ENCODE data around the gene ALPL.

DNA sequence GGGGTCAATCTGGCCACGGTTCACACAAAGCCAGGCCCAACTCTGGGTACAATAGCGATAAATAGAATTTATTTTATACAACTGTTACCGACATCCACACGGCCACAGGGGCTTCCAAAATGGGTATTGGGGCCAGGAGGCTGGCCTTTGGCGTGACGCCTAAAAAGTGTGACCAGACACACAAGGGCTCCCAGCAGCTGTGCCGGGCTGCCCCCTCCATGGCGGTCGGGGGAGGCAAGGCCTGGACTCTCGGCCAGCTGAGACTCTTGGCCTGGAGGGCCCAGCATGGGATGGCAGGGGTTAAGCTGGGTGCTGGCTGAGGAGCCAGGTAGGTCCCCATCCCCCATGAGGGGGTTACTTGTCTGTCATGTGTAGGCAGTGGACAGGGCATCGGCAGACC lies 87.0 kb downstream of the ALPL start:
- TF ChIP-seq CTCF (conservative IDR thresholded peaks at IDR 0.05 in 1 of 2, IDR thresholded peaks at IDR 0.05 in 1 of 2; ENCODE audit: extremely low read depth in 1 of 2, insufficient read depth in 1 of 2, low read depth in 1 of 2, low read length in 2 of 2) (no peak), EZH2 (IDR thresholded peaks at IDR 0.05; ENCODE audit: borderline replicate concordance, low read length) (no peak)

Measured in mammary epithelial cell (primary cell).